H1 (cell line): ENCODE data around the gene SHOC1. TPM values are rescaled to one million over a fixed set of nuclear protein-coding genes. Genes with fewer than 3 reads are reported as not detected.

Experiments
- CTCF ChIA-PET: fragments of 300-600 bp; sonication (Branson Sonifier 250); formaldehyde crosslinking; loops from one replicate; lab custom pipeline; 2021; ENCODE audit not compliant: partially characterized antibody; lab: Charles Lee
- POLR2A ChIA-PET: fragments of 300-600 bp; sonication (Branson Sonifier 250); formaldehyde crosslinking; loops from one replicate; lab custom pipeline; 2021; ENCODE audit warnings: inconsistent platforms; ENCODE audit not compliant: partially characterized antibody; lab: Charles Lee
- DNase-seq, 2 experiments: peaks; one replicate each; pipeline versions ENCODE4 v3.0.0 to v3.0.0-alpha.2; 2010 to 2022; ENCODE audit warnings: low spot score in 2 of 2, low read depth in 1 of 2, mixed read lengths in 1 of 2
- FAIRE-seq: peaks from 2 replicates; lab custom pipeline; 2011; peaks lifted over from hg19 to GRCh38; lab: Jason Lieb, UNC
- H2AFZ ChIP-seq: 2 replicates; pipeline ENCODE4 v1.8.1; 2012; ENCODE audit warnings: low read length, inconsistent platforms
- H2AK5ac ChIP-seq: 2 replicates; pipeline ENCODE4 v1.6.1; 2013; ENCODE audit warnings: low read depth, low read length
- H2BK120ac ChIP-seq: replicated peaks from 2 replicates; pipeline ENCODE3; 2013; ENCODE audit warnings: low read depth, low read length, inconsistent platforms
- H2BK12ac ChIP-seq: 2 replicates; pipeline ENCODE4 v1.6.1; 2013; ENCODE audit warnings: low read depth, low read length
- H2BK15ac ChIP-seq: 2 replicates; pipeline ENCODE4 v1.6.1; 2013; ENCODE audit warnings: low read length
- H2BK20ac ChIP-seq: 2 replicates; pipeline ENCODE4 v1.6.1; 2013; ENCODE audit warnings: low read length
- H2BK5ac ChIP-seq: 2 replicates; pipeline ENCODE4 v1.6.1; 2013; ENCODE audit warnings: low read depth, low read length
- H3K14ac ChIP-seq: 2 replicates; pipeline ENCODE4 v1.6.1; 2013; ENCODE audit warnings: inconsistent platforms; ENCODE audit not compliant: insufficient read length
- H3K18ac ChIP-seq: 2 replicates; pipeline ENCODE4 v1.6.1; 2013; ENCODE audit warnings: low read length; ENCODE audit errors: extremely low read depth
- H3K23ac ChIP-seq: 2 replicates; pipeline ENCODE4 v1.6.1; 2013; ENCODE audit warnings: inconsistent platforms; ENCODE audit not compliant: insufficient read length
- H3K23me2 ChIP-seq: 2 replicates; pipeline ENCODE4 v1.6.1; 2013; ENCODE audit warnings: low read depth, low read length
- H3K27ac ChIP-seq: 2 replicates; pipeline ENCODE4 v1.6.1; 2011; ENCODE audit warnings: low read depth, low read length, inconsistent platforms
- H3K27me3 ChIP-seq, 4 experiments: replicated peaks in 1 of 4; 1 replicate in 1 of 4; 2 replicates in 3 of 4; pipeline versions ENCODE4 v1.6.1 to v1.8.1; 2011 to 2013; ENCODE audit warnings: low read length in 3 of 4, mild to moderate bottlenecking in 3 of 4, inconsistent platforms in 2 of 4, mixed read lengths in 2 of 4, moderate library complexity in 1 of 4; ENCODE audit not compliant: control insufficient read depth in 3 of 4, insufficient read depth in 3 of 4; ENCODE audit errors: extremely low read depth in 1 of 4
- H3K36me3 ChIP-seq, 4 experiments: 2 replicates each; pipeline versions ENCODE4 v1.6.1 to v1.8.1; 2011 to 2013; ENCODE audit warnings: mild to moderate bottlenecking in 4 of 4, low read length in 3 of 4, moderate library complexity in 2 of 4, control low read depth in 1 of 4, inconsistent platforms in 1 of 4; ENCODE audit not compliant: insufficient read depth in 4 of 4, control insufficient read depth in 2 of 4
- H3K4ac ChIP-seq: replicated peaks from 2 replicates; pipeline ENCODE3; 2013; ENCODE audit warnings: low read length, low read depth, mixed read lengths, inconsistent platforms; ENCODE audit not compliant: insufficient read length
- H3K4me1 ChIP-seq, 4 experiments: replicated peaks in 1 of 4; 1 replicate in 1 of 4; 2 replicates in 3 of 4; pipeline versions ENCODE4 v1.6.1 to v1.8.1; 2011 to 2013; ENCODE audit warnings: low read length in 3 of 4, inconsistent platforms in 2 of 4, mixed read lengths in 1 of 4; ENCODE audit not compliant: insufficient read depth in 4 of 4, control insufficient read depth in 3 of 4
- H3K4me2 ChIP-seq, 2 experiments: 2 replicates each; pipeline versions ENCODE4 v1.6.1 to v1.8.1; 2011 to 2013; ENCODE audit warnings: low read depth in 2 of 2, low read length in 2 of 2, control low read depth in 1 of 2, inconsistent platforms in 1 of 2, mild to moderate bottlenecking in 1 of 2; ENCODE audit not compliant: insufficient read depth in 1 of 2
- H3K4me3 ChIP-seq, 4 experiments: fragments of 200-600, 300-600 bp in 1 of 4; sonication (generic), shearing (Covaris generic), sonication (Bioruptor Twin) in 1 of 4; 2 replicates each; pipeline versions ENCODE4 v1.5.1 to v1.8.1; 2011 to 2016; ENCODE audit warnings: low read length in 4 of 4, low read depth in 3 of 4, control low read depth in 2 of 4, inconsistent platforms in 2 of 4, mild to moderate bottlenecking in 2 of 4, mixed read lengths in 1 of 4, moderate library complexity in 1 of 4; ENCODE audit not compliant: insufficient read depth in 2 of 4; ENCODE audit errors: extremely low read depth in 1 of 4
- H3K56ac ChIP-seq: replicated peaks from 2 replicates; pipeline ENCODE3; 2013; ENCODE audit warnings: low read depth, mild to moderate bottlenecking, mixed read lengths, low read length, inconsistent platforms; ENCODE audit not compliant: insufficient read length
- H3K79me1 ChIP-seq: 2 replicates; pipeline ENCODE4 v1.6.1; 2013; ENCODE audit warnings: low read depth, low read length, control low read depth
- H3K79me2 ChIP-seq, 2 experiments: 2 replicates each; pipeline versions ENCODE4 v1.6.1 to v1.8.1; 2012 to 2013; ENCODE audit warnings: low read length in 2 of 2, mild to moderate bottlenecking in 2 of 2, inconsistent platforms in 1 of 2; ENCODE audit not compliant: insufficient read depth in 2 of 2, control insufficient read depth in 1 of 2
- H3K9ac ChIP-seq, 4 experiments: replicated peaks in 1 of 4; 1 replicate in 1 of 4; 2 replicates in 3 of 4; pipeline versions ENCODE4 v1.6.1 to v1.8.1; 2011 to 2013; ENCODE audit warnings: low read depth in 3 of 4, low read length in 3 of 4, control low read depth in 2 of 4, mild to moderate bottlenecking in 2 of 4, moderate library complexity in 2 of 4, inconsistent platforms in 1 of 4; ENCODE audit errors: extremely low read depth in 1 of 4
- H3K9me3 ChIP-seq, 2 experiments: 2 replicates each; pipeline versions ENCODE4 v1.6.1 to v1.8.1; 2012 to 2013; ENCODE audit warnings: mild to moderate bottlenecking in 2 of 2, moderate library complexity in 2 of 2, control low read depth in 1 of 2, inconsistent platforms in 1 of 2, low read depth in 1 of 2, low read length in 1 of 2, mixed read lengths in 1 of 2; ENCODE audit not compliant: insufficient read depth in 2 of 2
- H4K20me1 ChIP-seq, 2 experiments: replicated peaks in 1 of 2; 2 replicates each; pipeline versions ENCODE3 to v1.8.1; 2011 to 2013; ENCODE audit warnings: inconsistent platforms in 2 of 2, low read length in 2 of 2, mild to moderate bottlenecking in 1 of 2; ENCODE audit not compliant: insufficient read depth in 2 of 2, control insufficient read depth in 1 of 2
- H4K5ac ChIP-seq: 2 replicates; pipeline ENCODE4 v1.6.1; 2013; ENCODE audit warnings: low read length, low read depth, mixed read lengths, inconsistent platforms; ENCODE audit not compliant: insufficient read length
- H4K8ac ChIP-seq: 2 replicates; pipeline ENCODE4 v1.8.0; 2013; ENCODE audit warnings: mild to moderate bottlenecking, moderate library complexity, low read length, inconsistent platforms; ENCODE audit not compliant: insufficient read depth; ENCODE audit errors: extremely low read depth
- H4K91ac ChIP-seq: replicated peaks from 2 replicates; pipeline ENCODE3; 2013; ENCODE audit warnings: low read length, mixed read lengths, inconsistent platforms; ENCODE audit not compliant: insufficient read length
- CEBPB ChIP-seq: IDR thresholded peaks from 2 replicates; pipeline ENCODE4 v1.6.1; 2012; ENCODE audit warnings: low read depth, low read length
- WGBS, 2 experiments: shearing (Covaris generic) in 1 of 2; methylation state at CpG; one replicate each; pipeline versions ENCODE4 v1.1.6 to v1.1.7; 2013 to 2015; ENCODE audit warnings: low lambda C conversion rate in 2 of 2, mixed read lengths in 2 of 2, inconsistent platforms in 1 of 2, low coverage in 1 of 2, missing lambda C conversion rate in 1 of 2; ENCODE audit not compliant: insufficient replicate concordance in 2 of 2, insufficient coverage in 1 of 2, insufficient read length in 1 of 2; ENCODE audit errors: extremely low coverage in 1 of 2, missing lambda C conversion rate in 1 of 2; 5-methylcytosine and 5-hydroxymethylcytosine counted together
- polyA plus RNA-seq, 7 experiments: library from polyadenylated mRNA; depleted of rRNA in 3 of 7; stranded (reverse) in 5 of 7; unstranded in 2 of 7; fragments of >200 nt in 5 of 7; fragments of 200-250 nt in 2 of 7; gene quantifications; 1 replicate in 5 of 7; 2 replicates in 1 of 7; 4 replicates in 1 of 7; pipeline versions ENCODE4 v1.2.1 to v1.2.3, GENCODE V29; 2011 to 2013; ENCODE audit warnings: missing spikeins in 2 of 7, mixed read lengths in 2 of 7
- total RNA-seq: library from RNA; stranded (reverse); fragmentation: NEBNext Ultra II Directional; extraction: Animal tissue kit (Norgen Biotek cat#: 25700); gene quantifications from 2 replicates; pipeline ENCODE4 v1.2.1, GENCODE V29; 2021

The SHOC1 gene
- total and polyA plus RNA-seq, 2 of the 8 experiments (the other 6 are each of a cell fraction or from before 2014, with no cell fraction given): not detected

DNA sequence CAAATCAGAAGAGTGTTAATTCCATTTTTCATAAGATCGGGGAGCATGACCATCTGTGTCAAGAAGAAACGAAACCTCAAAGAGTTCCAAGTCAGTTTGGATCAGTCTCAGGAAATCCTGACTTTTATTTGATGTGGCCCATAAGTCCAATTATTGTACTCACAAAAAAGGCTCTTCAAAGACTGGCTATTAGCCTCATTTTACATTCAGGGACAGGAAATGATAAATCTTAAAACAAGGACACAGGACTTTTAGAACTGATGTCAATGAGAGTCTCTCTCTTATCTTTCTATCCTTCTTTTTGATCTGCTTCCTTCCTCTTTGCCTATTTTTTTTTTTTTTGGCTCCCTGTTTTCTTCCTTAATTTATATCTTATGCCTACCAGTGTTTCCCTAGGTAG lies 43.7 kb upstream of the SHOC1 start:
- no peak for DNase-seq
- no peak overlapping the region for H3K18ac ChIP-seq
- no peaks in the 10 kb centered on the region for H3K23me2 ChIP-seq
- no peaks in the 10 kb centered on the region for H3K27me3 ChIP-seq
- H3K4me2 ChIP-seq: no peak overlapping the region
- H3K4me1 ChIP-seq: no peaks in the 10 kb centered on the region
- H3K36me3 ChIP-seq: no peaks in the 10 kb centered on the region
- H2BK120ac ChIP-seq: no peak overlapping the region
- CTCF ChIA-PET: no interaction called here
- no peak overlapping the region for H3K4me3 ChIP-seq
- H3K14ac ChIP-seq: no peak overlapping the region
- no peak overlapping the region for H3K56ac ChIP-seq
- no peak for FAIRE-seq
- no peaks in the 10 kb centered on the region for H3K9me3 ChIP-seq
- H3K23ac ChIP-seq: no peak overlapping the region
- 93% methylated on average over 2 of the region's 2 CpGs; no CpG with 5 or more reads in 1 of the 2 experiments for WGBS, 2 experiments
- no peak overlapping the region for H2BK5ac ChIP-seq
- H3K27ac ChIP-seq: no peak overlapping the region
- no peaks in the 10 kb centered on the region for H4K20me1 ChIP-seq
- POLR2A ChIA-PET: no interaction called here
- no peaks in the 10 kb centered on the region for H3K79me1 ChIP-seq
- H2BK12ac ChIP-seq: no peak overlapping the region
- H3K79me2 ChIP-seq: no peaks in the 10 kb centered on the region
- no peak overlapping the region for H4K8ac ChIP-seq
- no peak overlapping the region for H2AK5ac ChIP-seq
- no peak overlapping the region for H4K5ac ChIP-seq
- H2BK15ac ChIP-seq: no peak overlapping the region
- H3K9ac ChIP-seq: no peak overlapping the region
- no peak overlapping the region for H4K91ac ChIP-seq
- no peak overlapping the region for H2AFZ ChIP-seq
- no peak overlapping the region for H2BK20ac ChIP-seq
- H3K4ac ChIP-seq: no peak overlapping the region
- no peak for TF ChIP-seq CEBPB
